Uterus (tissue), 2 donors: Measurements from ENCODE around the gene TMEM185A.

Experiments used
- CTCF ChIP-seq, 4 experiments: fragments of 200-600 bp in 2 of 4; fragments of 450-650 bp in 2 of 4; sonication (generic) in 2 of 4; IDR thresholded peaks; one replicate each; pipeline ENCODE4 v1.5.1; 2016 to 2019; ENCODE audit warnings: antibody characterized with exemption in 4 of 4, mild to moderate bottlenecking in 2 of 4, moderate library complexity in 1 of 4
- POLR2A ChIP-seq, 2 donors: fragments of 450-650 bp; IDR thresholded peaks; one replicate each; pipeline ENCODE4 v1.6.1; 2016; ENCODE audit warnings: antibody characterized with exemption in 2 of 2, mild to moderate bottlenecking in 1 of 2, moderate library complexity in 1 of 2

- TF ChIP-seq CTCF (IDR thresholded peaks at IDR 0.05), result no peak
- no peak for TF ChIP-seq POLR2A (IDR thresholded peaks at IDR 0.05)
Measured at GRCh38 chrX:149650162-149650561, 18.6 kb upstream of the TMEM185A start.
